SK-N-MC (cell line): ENCODE results near the gene RPL9.

Experiments
- EZH2 ChIP-seq: fragments of 200-600 bp; sonication (generic); IDR thresholded peaks from one replicate; pipeline ENCODE4 v1.6.1; 2017; ENCODE audit warnings: antibody characterized with exemption
- FOXP2 ChIP-seq: optimal IDR thresholded peaks from 2 replicates; pipeline ENCODE3; 2011; ENCODE audit warnings: mild to moderate bottlenecking, moderate library complexity; ENCODE audit not compliant: insufficient read depth; ENCODE audit errors: extremely low read length, control extremely low read depth
- POLR2AphosphoS5 ChIP-seq: IDR thresholded peaks from 2 replicates; pipeline ENCODE4 v1.6.1; 2012; ENCODE audit warnings: mild to moderate bottlenecking, low read depth, low read length, borderline replicate concordance

- no peak for TF ChIP-seq POLR2AphosphoS5
- no peak for TF ChIP-seq EZH2
- no peak for TF ChIP-seq FOXP2
These were observed 29.0 kb downstream of the RPL9 start for GRCh38 chr4:39429476-39430334.
